Trophoblast cell (in vitro differentiated cells and primary cell): ENCODE data around the gene EHMT1.

Experiments used
- DNase-seq, 2 donors: peaks; one replicate each; pipeline ENCODE4 v3.0.0-alpha.2; 2016
- H2AFZ ChIP-seq: 2 replicates; pipeline ENCODE4 v1.6.1; 2013; ENCODE audit warnings: low read length, moderate library complexity, mild to moderate bottlenecking; ENCODE audit not compliant: insufficient read depth, poor library complexity
- H2AK5ac ChIP-seq: 2 replicates; pipeline ENCODE4 v1.6.1; 2013; ENCODE audit warnings: mild to moderate bottlenecking, low read length
- H2BK120ac ChIP-seq: 2 replicates; pipeline ENCODE4 v1.6.1; 2013; ENCODE audit warnings: low read length, mild to moderate bottlenecking, moderate library complexity; ENCODE audit not compliant: insufficient read depth, poor library complexity
- H2BK12ac ChIP-seq: 2 replicates; pipeline ENCODE4 v1.6.1; 2013; ENCODE audit warnings: mild to moderate bottlenecking, low read length, moderate library complexity
- H2BK5ac ChIP-seq: 2 replicates; pipeline ENCODE4 v1.6.1; 2013; ENCODE audit warnings: low read length, low read depth, moderate library complexity, mild to moderate bottlenecking; ENCODE audit not compliant: poor library complexity
- H3K14ac ChIP-seq: 2 replicates; pipeline ENCODE4 v1.6.1; 2013; ENCODE audit warnings: mild to moderate bottlenecking, low read length
- H3K18ac ChIP-seq: 2 replicates; pipeline ENCODE4 v1.6.1; 2013; ENCODE audit warnings: mild to moderate bottlenecking, low read length
- H3K23ac ChIP-seq: 2 replicates; pipeline ENCODE4 v1.6.1; 2013; ENCODE audit warnings: low read length
- H3K27ac ChIP-seq: 2 replicates; pipeline ENCODE4 v1.5.1; 2013; ENCODE audit warnings: low read depth, mild to moderate bottlenecking, inconsistent platforms, low read length, moderate library complexity
- H3K27me3 ChIP-seq: 2 replicates; pipeline ENCODE4 v1.6.1; 2013; ENCODE audit warnings: inconsistent platforms, mild to moderate bottlenecking, low read length, moderate library complexity; ENCODE audit not compliant: insufficient read depth
- H3K36me3 ChIP-seq, 2 experiments: 1 replicate in 1 of 2; 2 replicates in 1 of 2; pipeline ENCODE4 v1.6.1; 2013; ENCODE audit warnings: low read length in 2 of 2, mild to moderate bottlenecking in 2 of 2, moderate library complexity in 1 of 2; ENCODE audit not compliant: insufficient read depth in 2 of 2, control insufficient read depth in 1 of 2
- H3K4ac ChIP-seq: 2 replicates; pipeline ENCODE4 v1.6.1; 2013; ENCODE audit warnings: low read depth, mild to moderate bottlenecking, low read length, moderate library complexity
- H3K4me1 ChIP-seq, 2 experiments: 1 replicate in 1 of 2; 2 replicates in 1 of 2; pipeline ENCODE4 v1.6.1; 2013; ENCODE audit warnings: low read length in 2 of 2, mild to moderate bottlenecking in 2 of 2, moderate library complexity in 1 of 2; ENCODE audit not compliant: insufficient read depth in 2 of 2, control insufficient read depth in 1 of 2
- H3K4me2 ChIP-seq: 2 replicates; pipeline ENCODE4 v1.6.1; 2013; ENCODE audit warnings: inconsistent platforms, mild to moderate bottlenecking, low read length, moderate library complexity
- H3K4me3 ChIP-seq: 2 replicates; pipeline ENCODE4 v1.5.1; 2013; ENCODE audit warnings: mild to moderate bottlenecking, low read depth, low read length, inconsistent platforms
- H3K79me1 ChIP-seq: one replicate; pipeline ENCODE4 v1.6.1; 2013; ENCODE audit warnings: low read length
- H3K79me2 ChIP-seq: 2 replicates; pipeline ENCODE4 v1.6.1; 2013; ENCODE audit warnings: low read length, mild to moderate bottlenecking; ENCODE audit not compliant: control insufficient read depth, insufficient read depth, poor library complexity
- H3K9ac ChIP-seq: 2 replicates; pipeline ENCODE4 v1.6.1; 2013; ENCODE audit warnings: mild to moderate bottlenecking, low read length
- H3K9me3 ChIP-seq: 2 replicates; pipeline ENCODE4 v1.6.1; 2013; ENCODE audit warnings: low read depth, mild to moderate bottlenecking, control low read depth, inconsistent platforms, low read length; ENCODE audit not compliant: insufficient read depth
- H4K12ac ChIP-seq: 2 replicates; pipeline ENCODE4 v1.6.1; 2013; ENCODE audit warnings: low read depth, mild to moderate bottlenecking, low read length, moderate library complexity
- H4K8ac ChIP-seq: 2 replicates; pipeline ENCODE4 v1.6.1; 2013; ENCODE audit warnings: low read depth, mild to moderate bottlenecking, low read length, moderate library complexity
- H4K91ac ChIP-seq: one replicate; pipeline ENCODE4 v1.6.1; 2013; ENCODE audit warnings: low read depth, mild to moderate bottlenecking, low read length, moderate library complexity
- WGBS: extraction: QIAGEN DNeasy Blood & Tissue Kit; methylation state at CpG from one replicate; pipeline ENCODE4 v1.1.7; 2013; ENCODE audit warnings: missing lambda C conversion rate; ENCODE audit not compliant: insufficient read length, insufficient coverage; ENCODE audit errors: extremely low coverage; 5-methylcytosine and 5-hydroxymethylcytosine counted together

Gene EHMT1

GRCh38 chr9:137657606-137658005 is 38.8 kb downstream of the EHMT1 start:
- no peak overlapping the region for H4K12ac ChIP-seq
- peaks cover 4 to 5% of the 10 kb centered on the region in 2 experiments for H3K36me3 ChIP-seq
- no peak for DNase-seq
- no peak overlapping the region for H2AFZ ChIP-seq
- H4K8ac ChIP-seq, result no peak overlapping the region
- peaks cover 3% of the 10 kb centered on the region for H3K79me2 ChIP-seq
- H2BK5ac ChIP-seq, result no peak overlapping the region
- H2BK12ac ChIP-seq, result no peak overlapping the region
- no peak overlapping the region for H3K4ac ChIP-seq
- H3K4me1 ChIP-seq, result no peaks in the 10 kb centered on the region
- no peaks in the 10 kb centered on the region for H3K9me3 ChIP-seq
- H4K91ac ChIP-seq, result no peak overlapping the region
- no peaks in the 10 kb centered on the region for H3K79me1 ChIP-seq
- no peak overlapping the region for H2AK5ac ChIP-seq
- H3K14ac ChIP-seq, result no peak overlapping the region
- H3K4me3 ChIP-seq, result no peak overlapping the region
- H2BK120ac ChIP-seq, result no peak overlapping the region
- no CpG with 5 or more reads among the region's 2 CpGs for whole genome bisulfite sequencing
- H3K27me3 ChIP-seq, result no peaks in the 10 kb centered on the region
- H3K23ac ChIP-seq, result no peak overlapping the region
- H3K4me2 ChIP-seq, result no peak overlapping the region
- H3K9ac ChIP-seq, result no peak overlapping the region
- no peak overlapping the region for H3K27ac ChIP-seq
- no peak overlapping the region for H3K18ac ChIP-seq

GRCh38 chr9:137658781-137659180 is 40.0 kb downstream of the EHMT1 start:
- H3K4me1 ChIP-seq, result no peaks in the 10 kb centered on the region
- H3K27ac ChIP-seq, result no peak overlapping the region
- H3K79me2 ChIP-seq, result peaks cover 3% of the 10 kb centered on the region
- H3K4me2 ChIP-seq, result no peak overlapping the region
- no peaks in the 10 kb centered on the region for H3K9me3 ChIP-seq
- H3K4me3 ChIP-seq, result no peak overlapping the region
- no peaks in the 10 kb centered on the region for H3K79me1 ChIP-seq
- no peak overlapping the region for H3K23ac ChIP-seq
- H4K91ac ChIP-seq, result no peak overlapping the region
- no peak overlapping the region for H2AK5ac ChIP-seq
- H2BK5ac ChIP-seq, result no peak overlapping the region
- DNase-seq, result no peak
- H4K12ac ChIP-seq, result no peak overlapping the region
- H3K4ac ChIP-seq, result peak overlapping the region; percentile 27
- no peak overlapping the region for H2AFZ ChIP-seq
- no peaks in the 10 kb centered on the region for H3K27me3 ChIP-seq
- WGBS, result no CpG with 5 or more reads among the region's 2 CpGs
- no peak overlapping the region for H3K9ac ChIP-seq
- no peak overlapping the region for H4K8ac ChIP-seq
- no peak overlapping the region for H3K18ac ChIP-seq
- no peak overlapping the region for H3K14ac ChIP-seq
- peaks cover 3 to 4% of the 10 kb centered on the region in 2 experiments for H3K36me3 ChIP-seq
- H2BK120ac ChIP-seq, result no peak overlapping the region
- no peak overlapping the region for H2BK12ac ChIP-seq

- no peak overlapping the region for H4K91ac ChIP-seq
- no peaks in the 10 kb centered on the region for H3K27me3 ChIP-seq
- no peak for DNase-seq
- no peaks in the 10 kb centered on the region for H3K79me1 ChIP-seq
- H2AK5ac ChIP-seq, result no peak overlapping the region
- H4K8ac ChIP-seq, result no peak overlapping the region
- H3K27ac ChIP-seq, result no peak overlapping the region
- no peak overlapping the region for H3K18ac ChIP-seq
- WGBS, result no CpG with 5 or more reads among the region's 4 CpGs
- H3K4me1 ChIP-seq, result no peaks in the 10 kb centered on the region
- no peak overlapping the region for H2BK5ac ChIP-seq
- H3K14ac ChIP-seq, result no peak overlapping the region
- peak overlapping the region; percentile 51 for H3K4ac ChIP-seq
- no peaks in the 10 kb centered on the region for H3K36me3 ChIP-seq
- H3K79me2 ChIP-seq, result peaks cover 3% of the 10 kb centered on the region
- no peak overlapping the region for H2BK12ac ChIP-seq
- no peak overlapping the region for H3K4me3 ChIP-seq
- no peak overlapping the region for H4K12ac ChIP-seq
- H2AFZ ChIP-seq, result no peak overlapping the region
- no peak overlapping the region for H3K4me2 ChIP-seq
- no peak overlapping the region for H3K9ac ChIP-seq
- H3K23ac ChIP-seq, result no peak overlapping the region
- no peaks in the 10 kb centered on the region for H3K9me3 ChIP-seq
- no peak overlapping the region for H2BK120ac ChIP-seq
Measured at GRCh38 chr9:137660144-137660543, 41.3 kb downstream of the EHMT1 start.

GRCh38 chr9:137663584-137663983 is 44.8 kb downstream of the EHMT1 start:
- no peak for DNase-seq
- Histone ChIP-seq H2AK5ac (no peak overlapping the region), H3K23ac (no peak overlapping the region), H2BK5ac (no peak overlapping the region), H2BK120ac (no peak overlapping the region), H3K4ac (no peak overlapping the region), H3K9ac (no peak overlapping the region), H3K27me3 (no peaks in the 10 kb centered on the region), H3K9me3 (no peaks in the 10 kb centered on the region), H3K27ac (no peak overlapping the region), H3K79me1 (no peaks in the 10 kb centered on the region), H3K18ac (no peak overlapping the region), H3K4me1 (peaks cover 3 to 7% of the 10 kb centered on the region in 2 experiments), H3K36me3 (no peaks in the 10 kb centered on the region), H4K8ac (no peak overlapping the region), H4K91ac (no peak overlapping the region), H2AFZ (no peak overlapping the region), H3K14ac (no peak overlapping the region), H3K79me2 (peaks cover 3% of the 10 kb centered on the region), H2BK12ac (no peak overlapping the region), H4K12ac (no peak overlapping the region), H3K4me2 (no peak overlapping the region), H3K4me3 (no peak overlapping the region)
- no CpG with 5 or more reads among the region's 4 CpGs for WGBS
